ENCODE data around the gene ZNF286A.
"Not testable (repeated sequence)": the region's sequence is repeated elsewhere in the genome, so short reads cannot be mapped to it uniquely, and the experiment has no call there.

The ZNF286A gene

GRCh38 chr17:15699413-15699924 is at the start of gene ZNF286A:
TSS of gene ZNF286A (plus strand) at chr17:15699752. CDS start at chr17:15700330, 578 bp downstream.
- not testable (repeated sequence) for H3K27me3 ChIP-seq (ENCODE audit: control insufficient read depth, insufficient read depth, low read length); H3K4me1 ChIP-seq (ENCODE audit: control insufficient read depth, insufficient read depth, low read length); H3K9me3 ChIP-seq (ENCODE audit: control insufficient read depth, insufficient read depth, low read depth, low read length); H3K27ac ChIP-seq (ENCODE audit: low read depth, low read length)
- H3K9ac ChIP-seq (ENCODE audit: low read length): peak within 1 kb of the TSS; percentile 80
- peaks cover 14% of the 10 kb centered on the region for H3K36me3 ChIP-seq (ENCODE audit: control insufficient read depth, insufficient read depth, low read length)
- peak within 1 kb of the TSS; percentile 78 for H3K4me3 ChIP-seq (ENCODE audit: low read depth, low read length)

GRCh38 chr17:15649861-15650421 is 49.6 kb upstream of the ZNF286A start:
- Histone ChIP-seq H3K36me3 (ENCODE audit: control insufficient read depth, insufficient read depth, low read length) (0 out of 2 replicates have a peak, but pooled peaks cover 3% of the 10 kb centered on the region), H3K9me3 (ENCODE audit: control insufficient read depth, insufficient read depth, low read depth, low read length) (no peaks in the 10 kb centered on the region), H3K27me3 (ENCODE audit: control insufficient read depth, insufficient read depth, low read length) (no peaks in the 10 kb centered on the region), H3K9ac (ENCODE audit: low read length) (no peak overlapping the region), H3K27ac (ENCODE audit: low read depth, low read length) (no peak overlapping the region), H3K4me3 (ENCODE audit: low read depth, low read length) (no peak overlapping the region), H3K4me1 (ENCODE audit: control insufficient read depth, insufficient read depth, low read length) (peaks cover 30% of the 10 kb centered on the region)

GRCh38 chr17:15650741-15651582 is 48.6 kb upstream of the ZNF286A start:
- Histone ChIP-seq H3K27ac (ENCODE audit: low read depth, low read length) (no peak overlapping the region), H3K9ac (ENCODE audit: low read length) (peak overlapping the region; percentile 3), H3K9me3 (ENCODE audit: control insufficient read depth, insufficient read depth, low read depth, low read length) (no peaks in the 10 kb centered on the region)

GRCh38 chr17:15651583-15652110 is 47.9 kb upstream of the ZNF286A start:
- H3K27ac ChIP-seq (ENCODE audit: low read depth, low read length): no peak overlapping the region
- H3K4me1 ChIP-seq (ENCODE audit: control insufficient read depth, insufficient read depth, low read length): peaks cover 22% of the 10 kb centered on the region
- no peaks in the 10 kb centered on the region for H3K9me3 ChIP-seq (ENCODE audit: control insufficient read depth, insufficient read depth, low read depth, low read length)
- H3K4me3 ChIP-seq (ENCODE audit: low read depth, low read length): no peak overlapping the region
- peak overlapping the region; percentile 3 for H3K9ac ChIP-seq (ENCODE audit: low read length)
- 0 out of 2 replicates have a peak, but pooled peaks cover 3% of the 10 kb centered on the region for H3K36me3 ChIP-seq (ENCODE audit: control insufficient read depth, insufficient read depth, low read length)
- no peaks in the 10 kb centered on the region for H3K27me3 ChIP-seq (ENCODE audit: control insufficient read depth, insufficient read depth, low read length)

More at GRCh38 chr17:15650741-15651582, 48.6 kb upstream of the ZNF286A start:
- H3K4me1 ChIP-seq (ENCODE audit: control insufficient read depth, insufficient read depth, low read length): peaks cover 24% of the 10 kb centered on the region
- no peak overlapping the region for H3K4me3 ChIP-seq (ENCODE audit: low read depth, low read length)
- no peaks in the 10 kb centered on the region for H3K27me3 ChIP-seq (ENCODE audit: control insufficient read depth, insufficient read depth, low read length)
- 0 out of 2 replicates have a peak, but pooled peaks cover 3% of the 10 kb centered on the region for H3K36me3 ChIP-seq (ENCODE audit: control insufficient read depth, insufficient read depth, low read length)

GRCh38 chr17:15652960-15653359 is 46.6 kb upstream of the ZNF286A start:
- H3K4me1 ChIP-seq (ENCODE audit: control insufficient read depth, insufficient read depth, low read length): peaks cover 22% of the 10 kb centered on the region
- no peak overlapping the region for H3K9ac ChIP-seq (ENCODE audit: low read length)
- H3K27me3 ChIP-seq (ENCODE audit: control insufficient read depth, insufficient read depth, low read length): no peaks in the 10 kb centered on the region
- no peaks in the 10 kb centered on the region for H3K9me3 ChIP-seq (ENCODE audit: control insufficient read depth, insufficient read depth, low read depth, low read length)
- H3K4me3 ChIP-seq (ENCODE audit: low read depth, low read length): no peak overlapping the region
- peaks cover 13% of the 10 kb centered on the region for H3K36me3 ChIP-seq (ENCODE audit: control insufficient read depth, insufficient read depth, low read length)
- no peak overlapping the region for H3K27ac ChIP-seq (ENCODE audit: low read depth, low read length)

- not testable (repeated sequence) for H3K27me3 ChIP-seq (ENCODE audit: control insufficient read depth, insufficient read depth, low read length); H3K9ac ChIP-seq (ENCODE audit: low read length); H3K27ac ChIP-seq (ENCODE audit: low read depth, low read length); H3K4me3 ChIP-seq (ENCODE audit: low read depth, low read length); H3K9me3 ChIP-seq (ENCODE audit: control insufficient read depth, insufficient read depth, low read depth, low read length)
- Histone ChIP-seq H3K36me3 (ENCODE audit: control insufficient read depth, insufficient read depth, low read length) (peaks cover 25% of the 10 kb centered on the region), H3K4me1 (ENCODE audit: control insufficient read depth, insufficient read depth, low read length) (peaks cover 22% of the 10 kb centered on the region)
Measured at GRCh38 chr17:15654401-15654800, 45.2 kb upstream of the ZNF286A start.

GRCh38 chr17:15654886-15655561 is 44.5 kb upstream of the ZNF286A start:
- no peaks in the 10 kb centered on the region for H3K27me3 ChIP-seq (ENCODE audit: control insufficient read depth, insufficient read depth, low read length)
- H3K4me1 ChIP-seq (ENCODE audit: control insufficient read depth, insufficient read depth, low read length): peaks cover 28% of the 10 kb centered on the region
- H3K27ac ChIP-seq (ENCODE audit: low read depth, low read length): no peak overlapping the region
- peaks cover 25% of the 10 kb centered on the region for H3K36me3 ChIP-seq (ENCODE audit: control insufficient read depth, insufficient read depth, low read length)
- no peaks in the 10 kb centered on the region for H3K9me3 ChIP-seq (ENCODE audit: control insufficient read depth, insufficient read depth, low read depth, low read length)
- H3K9ac ChIP-seq (ENCODE audit: low read length): no peak overlapping the region
- no peak overlapping the region for H3K4me3 ChIP-seq (ENCODE audit: low read depth, low read length)

- peaks cover 36% of the 10 kb centered on the region for H3K36me3 ChIP-seq (ENCODE audit: control insufficient read depth, insufficient read depth, low read length)
- H3K9me3 ChIP-seq (ENCODE audit: control insufficient read depth, insufficient read depth, low read depth, low read length): no peaks in the 10 kb centered on the region
- no peak overlapping the region for H3K4me3 ChIP-seq (ENCODE audit: low read depth, low read length)
- no peak overlapping the region for H3K27ac ChIP-seq (ENCODE audit: low read depth, low read length)
- no peak overlapping the region for H3K9ac ChIP-seq (ENCODE audit: low read length)
- H3K4me1 ChIP-seq (ENCODE audit: control insufficient read depth, insufficient read depth, low read length): peaks cover 18% of the 10 kb centered on the region
- H3K27me3 ChIP-seq (ENCODE audit: control insufficient read depth, insufficient read depth, low read length): no peaks in the 10 kb centered on the region
Measured at GRCh38 chr17:15657868-15658267, 41.7 kb upstream of the ZNF286A start.

GRCh38 chr17:15658296-15658695 is 41.3 kb upstream of the ZNF286A start:
- Histone ChIP-seq H3K4me3 (ENCODE audit: low read depth, low read length) (no peak overlapping the region), H3K27ac (ENCODE audit: low read depth, low read length) (no peak overlapping the region), H3K9ac (ENCODE audit: low read length) (no peak overlapping the region), H3K9me3 (ENCODE audit: control insufficient read depth, insufficient read depth, low read depth, low read length) (no peaks in the 10 kb centered on the region), H3K4me1 (ENCODE audit: control insufficient read depth, insufficient read depth, low read length) (peaks cover 18% of the 10 kb centered on the region), H3K36me3 (ENCODE audit: control insufficient read depth, insufficient read depth, low read length) (peaks cover 38% of the 10 kb centered on the region), H3K27me3 (ENCODE audit: control insufficient read depth, insufficient read depth, low read length) (no peaks in the 10 kb centered on the region)

GRCh38 chr17:15659236-15659635 is 40.3 kb upstream of the ZNF286A start:
- H3K36me3 ChIP-seq (ENCODE audit: control insufficient read depth, insufficient read depth, low read length): peaks cover 46% of the 10 kb centered on the region
- H3K4me3 ChIP-seq (ENCODE audit: low read depth, low read length): no peak overlapping the region
- H3K4me1 ChIP-seq (ENCODE audit: control insufficient read depth, insufficient read depth, low read length): peaks cover 18% of the 10 kb centered on the region
- no peaks in the 10 kb centered on the region for H3K9me3 ChIP-seq (ENCODE audit: control insufficient read depth, insufficient read depth, low read depth, low read length)
- no peak overlapping the region for H3K9ac ChIP-seq (ENCODE audit: low read length)
- H3K27me3 ChIP-seq (ENCODE audit: control insufficient read depth, insufficient read depth, low read length): no peaks in the 10 kb centered on the region
- no peak overlapping the region for H3K27ac ChIP-seq (ENCODE audit: low read depth, low read length)
